Measurements from ENCODE around the gene FYCO1.

GRCh38 chr3:45959201-45959600 lies 36.4 kb downstream of the FYCO1 start:
- TF ChIP-seq CTCF (optimal IDR thresholded peaks at IDR 0.05 in 1 of 3, IDR thresholded peaks at IDR 0.05 in 1 of 3, conservative IDR thresholded peaks at IDR 0.05 in 1 of 3; ENCODE audit: extremely low read depth in 1 of 3, insufficient read depth in 2 of 3, low read length in 3 of 3) (no peak), EZH2 (IDR thresholded peaks at IDR 0.05; ENCODE audit: low read length) (no peak)
